ENCODE measurements around the gene ADAMTS13. TPM values are rescaled to one million over a fixed set of nuclear protein-coding genes. Genes with fewer than 3 reads are reported as not detected.

Gene ADAMTS13
- total RNA-seq, 2 experiments from 2014 or later = 2.3 to 3.0 TPM

DNA sequence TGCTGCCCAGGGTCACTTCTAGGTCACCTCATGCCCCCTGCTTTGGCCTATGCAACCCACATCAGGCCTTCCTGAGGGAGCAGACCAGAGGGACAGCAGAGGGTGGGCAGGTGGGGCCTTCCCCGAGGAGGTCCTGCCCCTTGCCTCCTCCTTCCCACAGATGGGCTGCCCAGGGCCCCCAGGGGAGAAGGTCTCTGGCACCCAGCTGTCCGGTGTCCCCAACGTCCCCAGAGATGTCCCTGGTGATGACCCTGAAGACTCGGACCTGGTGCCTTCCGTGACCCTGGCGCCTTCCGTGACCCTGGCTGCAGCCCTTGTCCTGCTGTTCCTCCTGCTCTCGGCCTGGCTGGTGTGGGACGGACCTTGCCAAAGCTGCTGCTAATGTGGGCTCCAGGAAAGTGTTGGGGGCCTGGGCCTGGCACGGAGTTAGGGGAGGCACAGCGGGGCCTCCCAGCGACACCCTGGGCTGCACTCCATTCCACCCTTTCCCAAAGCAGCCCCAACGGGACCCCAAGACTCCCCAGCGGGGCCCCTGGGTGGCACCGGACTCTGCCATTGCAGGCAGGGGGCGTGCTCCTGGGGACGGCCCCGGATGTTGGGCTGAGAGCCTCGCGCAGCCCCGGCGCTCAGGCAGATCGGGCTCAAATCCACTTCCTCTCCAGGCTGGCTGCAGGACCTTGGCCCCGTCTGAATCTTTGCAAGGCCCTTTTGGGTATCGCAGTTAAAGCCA lies 63.5 kb downstream of the ADAMTS13 start:
- H3K36me3 Mint-ChIP-seq (ENCODE audit: low read depth) = no peaks in the 10 kb centered on the region
- H3K4me3 Mint-ChIP-seq = no peak overlapping the region
- ChIA-PET POLR2A (no interaction called here), CTCF (interaction anchor here (0.8 to 1.6 kb wide), 6 partner anchors 15 to 379 kb away, joined by 3 to 5 read pairs (median 4); no protein-coding TSS in a partner anchor)
- no peak for DNase-seq
- peaks cover 16% of the 10 kb centered on the region for H3K4me1 Mint-ChIP-seq
- peaks cover 10% of the 10 kb centered on the region for H3K27me3 Mint-ChIP-seq
- no peaks in the 10 kb centered on the region for H3K9me3 Mint-ChIP-seq
- H3K27ac Mint-ChIP-seq = no peak overlapping the region

GRCh38 chr9:133487331-133487725 lies 65.2 kb downstream of the ADAMTS13 start:
- no peak overlapping the region for H3K4me3 Mint-ChIP-seq
- CTCF ChIA-PET = interaction anchor here (0.6 to 1.6 kb wide), 6 partner anchors 8 to 301 kb away, joined by 3 to 7 read pairs (median 4); partner anchors contain the start of genes MED22 and RPL7A
- DNase-seq = no peak
- H3K9me3 Mint-ChIP-seq = no peaks in the 10 kb centered on the region
- POLR2A ChIA-PET = no interaction called here
- H3K4me1 Mint-ChIP-seq = peaks cover 16% of the 10 kb centered on the region
- H3K27me3 Mint-ChIP-seq = peaks cover 6% of the 10 kb centered on the region
- no peaks in the 10 kb centered on the region for H3K36me3 Mint-ChIP-seq (ENCODE audit: low read depth)
- peak overlapping the region; percentile 79 for H3K27ac Mint-ChIP-seq

DNA sequence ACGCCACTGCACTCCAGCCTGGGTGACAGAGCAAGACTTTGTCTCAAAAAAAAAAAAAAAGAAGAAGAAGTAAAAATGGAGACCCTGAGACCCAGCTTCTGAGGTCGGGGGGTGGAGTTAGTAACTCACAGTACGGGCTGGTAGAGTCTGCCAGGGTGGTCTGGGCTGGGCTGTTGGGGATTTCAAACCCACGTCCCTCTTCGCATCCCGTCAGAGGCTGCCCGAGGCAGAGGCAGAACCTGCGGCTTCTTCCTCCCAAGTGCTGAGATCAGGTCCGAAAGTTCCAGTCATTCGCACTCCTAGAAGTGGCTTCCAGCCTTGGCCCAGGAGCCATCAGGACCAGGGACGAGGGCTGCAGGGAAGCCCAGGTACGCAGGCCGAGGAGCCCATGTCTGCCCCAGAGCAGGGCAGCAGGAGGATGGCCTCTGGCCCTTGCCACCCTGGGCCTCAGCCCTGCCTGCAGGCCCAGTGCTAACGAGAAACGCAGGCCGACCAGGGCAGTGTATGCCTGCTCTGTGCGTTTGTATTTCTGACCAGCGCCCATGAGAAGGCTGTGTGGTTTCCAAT lies 66.6 kb downstream of the ADAMTS13 start:
- no peaks in the 10 kb centered on the region for H3K9me3 Mint-ChIP-seq
- peak overlapping the region; percentile 79 for H3K27ac Mint-ChIP-seq
- peaks cover 16% of the 10 kb centered on the region for H3K4me1 Mint-ChIP-seq
- H3K36me3 Mint-ChIP-seq (ENCODE audit: low read depth) = no peaks in the 10 kb centered on the region
- CTCF ChIA-PET = interaction anchor here (1.2 kb wide), 1 partner anchor 250 kb away, joined by 3 read pairs; no protein-coding TSS in a partner anchor
- peaks cover 1% of the 10 kb centered on the region for H3K27me3 Mint-ChIP-seq
- POLR2A ChIA-PET = no interaction called here
- no peak overlapping the region for H3K4me3 Mint-ChIP-seq
- no peak for DNase-seq

DNA sequence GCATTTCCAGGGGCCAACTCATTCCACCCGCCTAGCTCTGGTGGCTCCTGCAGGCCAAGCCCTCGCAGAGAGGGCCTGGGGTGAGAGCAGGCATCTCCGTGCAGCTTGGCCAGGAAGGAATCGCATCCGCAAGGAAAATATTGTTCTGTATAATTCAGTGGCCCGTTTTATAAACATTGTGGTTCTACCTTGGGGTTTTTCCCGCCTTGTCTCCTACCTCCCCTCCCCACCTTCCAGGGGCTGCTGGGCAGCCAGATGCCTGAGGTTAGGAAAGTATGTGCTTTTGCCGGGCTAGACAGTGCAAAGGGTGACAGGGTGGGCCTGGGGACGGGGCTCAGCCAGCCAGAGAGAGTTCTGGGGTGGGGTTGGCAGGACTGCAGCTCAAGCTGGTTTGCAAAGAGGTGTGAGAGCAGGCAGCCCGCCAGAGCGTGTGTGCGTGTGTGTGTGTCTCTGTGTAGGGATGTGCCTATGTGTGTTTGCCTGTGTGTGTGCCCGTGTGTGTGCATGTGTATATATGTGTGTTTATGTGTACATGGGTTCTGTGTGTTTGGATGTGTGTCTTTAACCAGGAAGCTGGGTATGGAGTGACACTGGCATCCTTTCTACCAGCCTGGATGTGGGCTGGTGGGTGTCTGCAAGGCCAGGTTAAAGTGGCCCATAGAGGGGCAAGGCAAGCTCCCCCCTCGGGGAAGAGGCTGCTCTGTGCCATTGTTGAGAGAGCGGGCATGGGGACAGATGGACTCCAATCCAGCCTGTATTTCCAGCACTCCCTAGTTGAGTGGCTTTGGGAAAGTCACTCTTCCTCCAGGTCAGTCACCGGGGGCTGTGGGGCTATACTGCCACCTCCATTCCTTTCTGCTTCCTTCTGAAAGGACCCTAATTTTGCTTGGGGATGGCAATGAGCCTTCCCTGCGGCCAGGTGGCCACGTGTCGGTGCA lies 67.4 kb downstream of the ADAMTS13 start:
- Mint-ChIP-seq H3K27ac (peak overlapping the region; percentile 74), H3K4me1 (peaks cover 16% of the 10 kb centered on the region), H3K27me3 (no peaks in the 10 kb centered on the region), H3K4me3 (no peak overlapping the region), H3K9me3 (no peaks in the 10 kb centered on the region), H3K36me3 (ENCODE audit: low read depth) (no peaks in the 10 kb centered on the region)
- ChIA-PET CTCF (interaction anchor here (0.6 to 1.2 kb wide), 2 partner anchors 251 to 400 kb away, joined by 3 to 4 read pairs; no protein-coding TSS in a partner anchor), POLR2A (no interaction called here)
- DNase-seq = no peak

DNA sequence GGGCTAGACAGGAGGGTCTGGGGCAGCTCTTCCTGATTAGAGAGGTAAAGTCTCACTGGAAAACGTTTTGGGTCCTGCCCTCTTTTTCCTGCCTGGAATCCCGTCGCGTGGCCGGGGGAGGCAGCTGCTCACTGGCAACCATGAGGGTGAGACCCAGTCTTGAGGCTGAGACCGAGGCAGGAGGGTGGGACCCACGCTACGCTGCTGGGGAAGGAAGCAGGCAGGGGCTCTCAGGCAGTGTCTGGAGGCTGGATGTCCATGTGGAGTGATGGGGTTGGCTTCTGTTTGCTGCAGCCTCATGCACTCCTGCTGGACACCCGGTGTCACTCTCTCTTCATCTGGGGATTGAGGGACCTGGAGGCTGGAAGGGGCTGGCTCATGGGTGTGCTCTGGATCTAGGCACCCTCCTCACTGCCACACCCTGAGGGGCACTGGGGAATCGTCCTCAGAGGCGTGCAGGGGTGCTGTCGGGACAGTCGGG lies 68.1 kb downstream of the ADAMTS13 start:
- H3K27me3 Mint-ChIP-seq = no peaks in the 10 kb centered on the region
- H3K27ac Mint-ChIP-seq = no peak overlapping the region
- H3K4me3 Mint-ChIP-seq = no peak overlapping the region
- no peak for DNase-seq
- no peaks in the 10 kb centered on the region for H3K9me3 Mint-ChIP-seq
- no peaks in the 10 kb centered on the region for H3K36me3 Mint-ChIP-seq (ENCODE audit: low read depth)
- ChIA-PET POLR2A (no interaction called here), CTCF (interaction anchor here (0.6 kb wide), 1 partner anchor 400 kb away, joined by 4 read pairs; no protein-coding TSS in a partner anchor)
- H3K4me1 Mint-ChIP-seq = peaks cover 16% of the 10 kb centered on the region

DNA sequence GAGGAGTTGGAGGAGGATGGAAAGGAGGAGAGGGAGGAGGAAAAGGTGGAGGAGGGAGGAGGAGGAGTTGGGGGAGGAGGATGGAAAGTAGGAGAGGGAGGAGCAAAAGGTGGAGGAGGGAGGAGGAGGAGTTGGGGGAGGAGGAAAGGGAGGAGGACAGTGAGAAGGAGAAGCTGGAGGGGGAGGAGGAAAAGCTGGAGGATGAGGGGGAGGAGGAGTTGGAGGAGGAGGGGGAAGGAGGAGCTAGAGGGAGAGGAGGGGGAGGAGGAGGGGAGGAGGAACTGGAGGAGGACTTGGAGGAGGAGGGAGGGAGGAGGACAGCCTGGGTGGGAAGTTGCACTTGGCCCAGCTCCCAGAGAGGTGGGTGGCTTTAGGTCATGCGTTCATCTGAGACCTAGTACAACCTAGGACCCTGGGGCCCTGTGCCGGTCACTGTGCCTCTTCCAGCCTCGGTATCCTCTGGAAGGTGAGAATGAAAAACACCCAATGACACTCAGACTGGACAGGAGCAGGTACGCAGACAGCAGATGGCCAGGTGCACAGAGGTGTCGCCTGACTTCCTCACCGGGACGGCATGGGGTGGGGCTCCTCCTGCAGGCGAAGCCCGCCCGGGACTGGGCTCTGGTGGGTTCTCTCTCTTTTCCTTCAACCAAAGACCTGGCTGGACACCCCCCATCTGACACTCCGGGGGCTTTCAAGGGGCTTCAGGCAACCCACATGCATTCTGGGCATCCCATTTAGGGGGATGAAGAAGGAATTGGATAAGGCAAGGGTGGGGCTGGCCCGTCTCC lies 68.9 kb downstream of the ADAMTS13 start:
- Mint-ChIP-seq H3K9me3 (no peaks in the 10 kb centered on the region), H3K27me3 (no peaks in the 10 kb centered on the region), H3K4me1 (peaks cover 14% of the 10 kb centered on the region), H3K4me3 (no peak overlapping the region), H3K27ac (no peak overlapping the region), H3K36me3 (ENCODE audit: low read depth) (no peaks in the 10 kb centered on the region)
- ChIA-PET CTCF (no interaction called here), POLR2A (no interaction called here)
- DNase-seq = no peak

DNA sequence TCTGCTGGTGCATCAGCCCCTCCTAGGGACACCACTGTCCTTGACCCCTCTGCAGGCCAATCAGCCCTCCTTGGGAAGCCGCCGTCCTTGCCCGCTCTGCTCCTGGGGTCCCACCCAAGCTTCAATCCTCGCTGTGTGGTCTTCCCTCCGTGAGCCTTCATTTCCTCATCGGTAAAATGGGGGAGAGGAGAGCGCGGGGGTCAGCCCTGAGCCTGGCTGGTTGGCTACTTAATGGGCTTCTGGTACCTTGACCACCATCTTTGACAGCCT lies 69.4 kb downstream of the ADAMTS13 start:
- no peak for DNase-seq
- ChIA-PET CTCF (no interaction called here), POLR2A (no interaction called here)
- no peaks in the 10 kb centered on the region for H3K27me3 Mint-ChIP-seq
- no peak overlapping the region for H3K4me3 Mint-ChIP-seq
- no peaks in the 10 kb centered on the region for H3K9me3 Mint-ChIP-seq
- H3K27ac Mint-ChIP-seq = no peak overlapping the region
- H3K36me3 Mint-ChIP-seq (ENCODE audit: low read depth) = no peaks in the 10 kb centered on the region
- H3K4me1 Mint-ChIP-seq = peaks cover 9% of the 10 kb centered on the region

- H3K27ac Mint-ChIP-seq = no peak overlapping the region
- H3K4me1 Mint-ChIP-seq = peaks cover 8% of the 10 kb centered on the region
- ChIA-PET CTCF (no interaction called here), POLR2A (no interaction called here)
- DNase-seq = no peak
- no peaks in the 10 kb centered on the region for H3K36me3 Mint-ChIP-seq (ENCODE audit: low read depth)
- H3K9me3 Mint-ChIP-seq = no peaks in the 10 kb centered on the region
- H3K27me3 Mint-ChIP-seq = no peaks in the 10 kb centered on the region
- no peak overlapping the region for H3K4me3 Mint-ChIP-seq
Observed at GRCh38 chr9:133492061-133493021, 70.2 kb downstream of the ADAMTS13 start.

GRCh38 chr9:133493428-133493827 lies 71.3 kb downstream of the ADAMTS13 start:
- Mint-ChIP-seq H3K27me3 (no peaks in the 10 kb centered on the region), H3K4me3 (no peak overlapping the region), H3K36me3 (ENCODE audit: low read depth) (no peaks in the 10 kb centered on the region), H3K9me3 (no peaks in the 10 kb centered on the region), H3K27ac (no peak overlapping the region), H3K4me1 (peaks cover 3% of the 10 kb centered on the region)
- ChIA-PET CTCF (interaction anchor here (1.1 kb wide), 1 partner anchor 9 kb away, joined by 6 read pairs; no protein-coding TSS in a partner anchor), POLR2A (interaction anchor here (0.6 kb wide), 1 partner anchor 109 kb away, joined by 4 read pairs; no protein-coding TSS in a partner anchor)
- DNase-seq = no peak

- ChIA-PET CTCF (interaction anchor here (1.1 kb wide), 1 partner anchor 10 kb away, joined by 6 read pairs; no protein-coding TSS in a partner anchor), POLR2A (interaction anchor here (0.6 kb wide), 1 partner anchor 110 kb away, joined by 4 read pairs; no protein-coding TSS in a partner anchor)
- no peak for DNase-seq
- Mint-ChIP-seq H3K4me1 (peaks cover 3% of the 10 kb centered on the region), H3K27ac (no peak overlapping the region), H3K36me3 (ENCODE audit: low read depth) (no peaks in the 10 kb centered on the region), H3K4me3 (no peak overlapping the region), H3K27me3 (no peaks in the 10 kb centered on the region), H3K9me3 (no peaks in the 10 kb centered on the region)
Observed at GRCh38 chr9:133493845-133494540, 71.8 kb downstream of the ADAMTS13 start.

Data from activated CD4-positive, alpha-beta T cell treated with anti-CD3 and anti-CD28 coated beads, Interleukin-2, amount 10 ng/mL, durations not matched to agents 7 days and 5 days (primary cell).